Stimulated activated CD4-positive, alpha-beta T cell treated with anti-CD3 and anti-CD28 coated beads, TNF-alpha, amount 100 ng/mL, for 1 hour (primary cell): ENCODE data around the gene TPRG1.

Source experiments
- DNase-seq, 3 donors: peaks; one replicate each; pipeline ENCODE4 v3.0.0-alpha.2; 2020; ENCODE audit warnings: low read depth in 3 of 3, low spot score in 1 of 3

TPRG1 gene

GRCh38 chr3:189227249-189227648 is 55.5 kb downstream of the TPRG1 start:
- no peak for DNase-seq

DNA sequence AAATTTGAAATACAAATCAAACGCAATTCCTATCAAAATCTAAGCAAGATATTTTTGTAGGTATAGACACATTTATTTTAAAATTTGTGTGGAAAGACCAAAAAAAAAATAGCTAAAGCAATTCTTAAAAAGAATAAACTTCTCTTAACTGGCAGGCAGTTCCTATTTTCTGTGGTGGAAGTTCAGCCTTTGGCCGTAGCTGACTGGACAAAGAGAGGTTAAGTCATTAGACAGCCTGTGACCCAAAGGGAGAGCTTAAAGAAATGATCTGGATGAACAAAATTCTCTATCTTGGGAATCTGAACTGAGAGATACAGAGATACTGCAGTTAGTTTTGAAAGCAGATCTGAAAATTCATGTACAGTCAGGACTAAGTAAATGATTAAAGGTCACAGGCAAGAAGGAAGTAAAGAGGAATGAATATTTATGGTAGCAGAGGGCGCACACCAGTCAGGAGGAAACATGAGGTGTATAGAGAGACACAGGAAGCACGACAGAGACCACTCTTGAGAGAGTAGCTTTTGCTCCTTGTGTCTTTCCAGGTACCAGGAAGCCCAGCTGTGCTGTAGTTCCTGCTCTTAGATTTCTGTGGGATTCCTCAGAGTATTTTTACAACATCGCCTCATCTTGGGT is 57.5 kb downstream of the TPRG1 start:
- DNase-seq, result no peak

- no peak for DNase-seq
Measured at GRCh38 chr3:189232790-189233189, 61.0 kb downstream of the TPRG1 start.

GRCh38 chr3:189233225-189233858 is 61.6 kb downstream of the TPRG1 start:
- DNase-seq, result no peak

- no peak for DNase-seq
Measured at GRCh38 chr3:189235214-189235613, 63.4 kb downstream of the TPRG1 start.

- no peak for DNase-seq
Measured at GRCh38 chr3:189236352-189236751, 64.6 kb downstream of the TPRG1 start.

- DNase-seq, result no peak
Measured at GRCh38 chr3:189237526-189237925, 65.8 kb downstream of the TPRG1 start.

DNA sequence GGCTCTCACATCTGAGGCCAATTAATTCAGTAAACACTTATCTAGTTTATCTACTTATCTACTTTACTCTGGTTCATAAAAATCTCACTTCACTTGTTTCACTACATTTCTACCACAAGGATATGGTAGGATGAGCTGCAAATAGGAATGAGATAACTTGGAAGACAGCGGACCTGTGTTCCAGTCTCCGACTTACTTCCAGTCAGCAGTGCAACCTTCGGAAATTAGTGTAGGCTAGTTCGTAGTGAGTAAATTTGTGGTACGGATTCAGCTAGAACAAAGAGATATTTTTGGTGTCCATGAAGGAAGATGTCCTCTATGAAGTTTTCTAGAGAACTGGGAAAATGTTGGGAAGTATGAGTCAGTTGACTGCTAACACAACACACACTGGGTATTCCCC is 66.3 kb downstream of the TPRG1 start:
- DNase-seq, result no peak

DNA sequence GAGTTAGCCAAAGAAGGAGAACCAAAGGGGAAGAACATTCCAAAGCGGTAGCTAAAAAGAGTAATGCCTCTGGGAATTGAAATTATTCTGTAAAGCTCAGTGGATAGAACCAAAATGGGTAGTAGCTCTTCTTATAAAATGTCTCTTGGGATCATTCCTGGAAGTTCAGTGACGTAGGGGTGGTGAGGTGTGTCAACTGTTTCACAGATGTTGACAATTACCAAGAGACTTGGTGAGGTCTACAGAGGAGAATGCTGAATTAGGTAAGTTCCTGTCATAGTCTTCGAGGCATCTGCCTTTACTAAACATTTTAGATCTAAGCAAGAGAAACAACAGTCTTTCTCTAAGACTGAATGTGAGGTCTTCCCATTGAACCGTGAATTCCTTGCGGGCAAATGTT is 67.8 kb downstream of the TPRG1 start:
- no peak for DNase-seq

DNA sequence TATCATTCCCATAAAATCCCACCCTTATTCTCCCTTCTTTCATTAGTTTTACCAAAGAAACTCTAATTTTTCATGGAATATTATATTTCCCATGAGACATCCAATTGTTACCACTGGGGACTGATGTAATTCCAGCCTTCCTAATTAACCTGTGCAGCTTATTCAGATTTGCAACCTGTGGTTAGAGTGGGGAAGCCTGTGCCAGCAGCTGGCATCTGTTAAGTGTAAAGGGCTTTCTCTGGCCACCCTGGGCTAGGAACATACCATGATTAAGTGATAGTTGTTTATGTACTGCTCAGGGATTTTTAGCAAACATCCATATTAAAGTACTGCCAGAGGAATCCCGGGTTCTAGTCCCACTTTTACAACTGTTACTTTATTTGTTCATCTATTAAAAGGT is 78.2 kb downstream of the TPRG1 start:
- no peak for DNase-seq

DNA sequence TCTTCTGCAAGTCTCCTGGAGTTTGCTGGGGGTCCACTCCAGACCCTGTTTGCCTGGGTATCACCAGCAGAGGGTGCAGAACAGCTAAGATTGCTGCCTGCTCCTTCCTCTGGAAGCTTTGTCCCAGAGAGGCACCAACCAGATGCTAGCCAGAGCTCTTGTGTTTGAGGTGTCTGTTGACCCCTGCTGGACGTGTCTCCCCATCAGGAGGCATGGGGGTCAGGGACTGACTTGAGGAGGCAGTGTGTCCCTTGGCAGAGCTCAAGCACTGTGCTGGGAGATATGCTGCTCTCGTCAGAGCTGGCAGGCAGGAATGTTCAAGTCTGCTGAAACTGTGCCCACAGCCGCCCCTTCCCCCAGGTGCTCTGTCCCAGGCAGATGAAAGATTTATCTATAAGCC is 86.5 kb downstream of the TPRG1 start:
- no peak for DNase-seq

- no peak for DNase-seq
Measured at GRCh38 chr3:189260556-189261493, 89.1 kb downstream of the TPRG1 start.

- no peak for DNase-seq
Measured at GRCh38 chr3:189262746-189263145, 91.0 kb downstream of the TPRG1 start.

DNA sequence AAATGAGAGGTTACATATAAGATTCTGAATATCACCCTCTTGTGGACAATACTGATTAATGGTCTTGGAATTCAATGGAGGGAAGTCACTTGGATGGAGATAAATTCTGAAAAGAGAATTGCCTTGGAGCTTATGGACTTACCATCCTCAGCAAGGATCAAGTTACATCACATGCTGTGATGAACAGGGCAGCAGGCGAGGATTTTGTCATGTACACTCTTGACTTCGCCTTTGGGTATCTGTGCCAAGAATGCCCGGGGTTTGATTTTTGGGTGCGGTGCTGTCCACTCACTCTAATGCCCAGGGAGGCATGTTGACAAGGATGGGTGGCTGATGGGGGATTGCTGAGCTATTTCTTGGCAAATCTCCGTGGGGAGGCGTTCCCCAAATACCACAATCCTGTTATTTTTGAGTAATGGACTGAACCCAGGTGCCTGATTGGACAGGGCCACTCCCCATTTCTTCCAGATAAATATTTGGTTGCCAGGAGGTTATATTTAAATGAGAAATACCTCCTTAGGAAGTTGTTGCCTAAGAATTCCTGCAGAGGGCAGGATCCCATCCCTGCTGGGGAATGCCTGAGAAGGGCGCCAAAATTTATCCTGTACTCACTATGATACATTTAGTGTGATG is 96.3 kb downstream of the TPRG1 start:
- DNase-seq, result no peak

DNA sequence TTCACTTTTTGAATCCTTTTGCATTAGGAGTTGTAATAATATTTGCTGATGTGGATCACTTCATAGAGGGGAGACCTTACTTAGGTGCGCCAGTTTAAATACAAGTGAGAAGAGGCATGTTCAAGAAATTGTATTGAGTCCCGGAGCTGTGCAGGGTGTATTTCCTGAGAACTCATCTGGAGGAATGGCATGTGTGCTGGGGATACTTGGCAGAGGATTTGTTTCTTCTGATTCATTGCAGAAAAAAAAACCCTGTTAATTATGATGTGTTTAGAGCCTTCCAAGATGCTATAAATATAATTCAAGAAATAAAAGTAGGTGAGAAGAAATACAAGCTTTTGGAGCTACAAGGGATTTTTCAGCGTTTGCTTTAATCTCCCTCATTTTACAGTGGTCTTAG is 97.6 kb downstream of the TPRG1 start:
- no peak for DNase-seq

- DNase-seq, result no peak
Measured at GRCh38 chr3:189270248-189270832, 98.6 kb downstream of the TPRG1 start.

DNA sequence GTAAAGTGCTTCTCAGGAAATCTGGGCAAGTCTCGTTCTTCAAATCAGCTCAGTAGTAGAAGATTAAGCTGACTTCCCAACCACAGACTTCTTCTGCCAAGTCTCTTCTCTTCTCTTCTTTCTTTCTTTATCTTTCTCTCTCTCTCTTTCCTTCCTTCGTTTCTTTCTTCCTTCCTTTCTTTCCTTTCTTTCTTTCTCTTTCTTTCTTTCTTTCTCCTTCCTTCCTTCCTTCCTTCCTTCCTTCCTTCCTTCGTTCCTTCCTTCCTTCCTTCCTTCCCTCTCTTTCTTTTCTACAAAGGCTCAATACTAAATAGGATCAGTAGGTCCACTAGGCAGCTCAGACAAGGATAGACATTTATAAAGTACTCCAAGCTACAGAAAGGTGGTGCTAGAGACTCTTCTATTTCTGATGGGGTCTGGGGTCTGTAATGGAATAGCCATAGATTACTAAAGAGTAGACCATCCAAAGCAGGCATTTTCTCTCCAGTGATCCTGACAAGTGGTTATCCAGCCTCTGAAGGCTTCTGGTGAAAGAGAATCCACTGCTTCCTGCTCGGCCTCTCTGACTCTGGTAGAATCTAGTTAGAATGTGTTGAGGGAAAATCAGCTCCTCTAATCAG is 100.8 kb downstream of the TPRG1 start:
- no peak for DNase-seq

GRCh38 chr3:189273736-189274135 is 102.0 kb downstream of the TPRG1 start:
- no peak for DNase-seq

DNA sequence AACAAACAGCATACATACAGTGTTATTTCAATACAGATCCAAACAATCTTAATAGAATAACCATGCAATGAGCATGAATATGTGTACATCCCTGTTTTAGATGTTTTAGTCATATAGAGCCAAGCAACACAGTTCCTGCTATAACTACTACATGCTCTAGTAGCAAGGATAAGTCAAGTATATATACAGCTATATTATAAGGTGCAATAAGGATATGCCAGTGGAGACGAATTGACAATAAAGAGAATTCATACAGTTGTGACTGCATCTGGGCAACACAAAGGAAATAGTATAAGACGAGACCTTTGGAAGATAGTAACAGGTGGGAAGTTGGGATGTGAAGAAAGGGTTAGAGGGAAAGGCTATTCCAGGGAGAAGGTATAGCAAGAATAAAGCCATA is 103.4 kb downstream of the TPRG1 start:
- DNase-seq, result no peak

DNA sequence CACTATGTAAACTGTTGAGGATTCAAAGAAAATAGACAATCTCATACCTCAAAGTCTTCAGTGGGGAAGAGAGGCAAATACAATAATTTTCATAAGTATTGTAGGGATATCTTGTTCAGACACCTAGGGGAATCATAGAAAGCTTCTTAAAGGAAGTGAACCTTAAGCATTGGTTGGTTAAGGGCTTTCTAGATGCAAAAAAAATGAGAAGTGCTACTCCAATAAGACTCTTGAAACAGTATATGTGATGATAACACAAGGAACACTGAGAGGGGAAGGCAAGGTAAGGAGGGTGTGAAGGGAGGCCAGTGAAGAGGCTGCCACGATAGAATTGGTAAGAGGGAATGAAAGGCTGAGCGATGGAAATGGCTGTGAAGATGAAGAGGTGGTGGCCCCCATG is 104.1 kb downstream of the TPRG1 start:
- DNase-seq, result no peak
